IMR-90 (cell line): Measurements from ENCODE around the gene NCS1.

Source experiments
- FOS ChIP-seq: fragments of 150-350 bp; IDR thresholded peaks from 2 replicates; pipeline ENCODE4 v1.6.1; 2016; ENCODE audit warnings: low read depth, low read length
- MXI1 ChIP-seq: IDR thresholded peaks from 2 replicates; pipeline ENCODE4 v1.6.1; 2012; ENCODE audit warnings: low read depth, mild to moderate bottlenecking, low read length, moderate library complexity, borderline replicate concordance
- POLR2A ChIP-seq: IDR thresholded peaks from 2 replicates; pipeline ENCODE4 v1.6.1; 2012; ENCODE audit warnings: mild to moderate bottlenecking, low read depth, low read length
- RAD21 ChIP-seq: IDR thresholded peaks from 2 replicates; pipeline ENCODE4 v1.6.1; 2012; ENCODE audit warnings: low read length, improper control_type of control experiment
- RFX5 ChIP-seq: IDR thresholded peaks from 2 replicates; pipeline ENCODE4 v1.8.0; 2012; ENCODE audit warnings: low read depth, mild to moderate bottlenecking, low read length, moderate library complexity
- TF ChIP-seq, protein P1 (sequence below): conservative IDR thresholded peaks from 2 replicates; pipeline ENCODE4 v1.5.1; 2012; ENCODE audit warnings: mild to moderate bottlenecking, low read depth, low read length, improper control_type of control experiment

DNA sequence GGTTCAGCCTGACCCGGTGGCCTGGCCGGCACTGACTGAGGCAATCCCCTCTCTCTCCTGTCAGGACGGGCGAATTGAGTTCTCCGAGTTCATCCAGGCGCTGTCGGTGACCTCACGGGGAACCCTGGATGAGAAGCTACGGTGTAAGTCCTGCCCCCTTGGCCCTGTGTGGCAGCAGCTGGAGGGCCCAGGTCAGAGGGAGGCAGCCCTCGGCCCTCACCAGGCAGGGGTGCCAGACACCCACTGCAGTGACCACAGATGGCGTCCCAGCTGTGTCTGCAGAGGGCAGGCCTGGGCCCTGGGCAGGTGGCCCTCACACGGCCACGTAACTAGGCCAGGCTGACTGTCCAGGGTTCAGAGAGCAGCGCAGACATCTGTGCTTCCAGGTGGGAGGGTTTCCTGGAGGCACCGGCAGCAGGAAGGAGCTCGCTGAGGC lies 47.5 kb downstream of the NCS1 start:
- TF ChIP-seq, protein P1, sequence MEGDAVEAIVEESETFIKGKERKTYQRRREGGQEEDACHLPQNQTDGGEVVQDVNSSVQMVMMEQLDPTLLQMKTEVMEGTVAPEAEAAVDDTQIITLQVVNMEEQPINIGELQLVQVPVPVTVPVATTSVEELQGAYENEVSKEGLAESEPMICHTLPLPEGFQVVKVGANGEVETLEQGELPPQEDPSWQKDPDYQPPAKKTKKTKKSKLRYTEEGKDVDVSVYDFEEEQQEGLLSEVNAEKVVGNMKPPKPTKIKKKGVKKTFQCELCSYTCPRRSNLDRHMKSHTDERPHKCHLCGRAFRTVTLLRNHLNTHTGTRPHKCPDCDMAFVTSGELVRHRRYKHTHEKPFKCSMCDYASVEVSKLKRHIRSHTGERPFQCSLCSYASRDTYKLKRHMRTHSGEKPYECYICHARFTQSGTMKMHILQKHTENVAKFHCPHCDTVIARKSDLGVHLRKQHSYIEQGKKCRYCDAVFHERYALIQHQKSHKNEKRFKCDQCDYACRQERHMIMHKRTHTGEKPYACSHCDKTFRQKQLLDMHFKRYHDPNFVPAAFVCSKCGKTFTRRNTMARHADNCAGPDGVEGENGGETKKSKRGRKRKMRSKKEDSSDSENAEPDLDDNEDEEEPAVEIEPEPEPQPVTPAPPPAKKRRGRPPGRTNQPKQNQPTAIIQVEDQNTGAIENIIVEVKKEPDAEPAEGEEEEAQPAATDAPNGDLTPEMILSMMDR = no peak
- TF ChIP-seq FOS (no peak), RAD21 (no peak), POLR2A (no peak), RFX5 (no peak), MXI1 (no peak)
